Esophagus squamous epithelium (tissue), 5 donors: ENCODE data around the gene BMX. TPM values are rescaled to one million over a fixed set of nuclear protein-coding genes. Genes with fewer than 3 reads are reported as not detected.

ENCODE experiments used
- DNase-seq: peaks from one replicate; lab custom pipeline; 2025; lab: John Stamatoyannopoulos, UW
- H3K27ac ChIP-seq, 4 donors: fragments of 200-600 bp; sonication (generic); one replicate each; pipeline ENCODE4 v1.5.1; 2016 to 2019; ENCODE audit warnings: mild to moderate bottlenecking in 1 of 4
- H3K27me3 ChIP-seq, 4 donors: fragments of 200-600 bp; sonication (generic); 1 replicate in 3 of 4; 2 replicates in 1 of 4; pipeline versions ENCODE4 v1.5.1 to v1.6.0; 2017 to 2021; ENCODE audit warnings: antibody characterized with exemption in 1 of 4
- H3K36me3 ChIP-seq, 3 donors: fragments of 200-600 bp; sonication (generic); one replicate each; pipeline ENCODE4 v1.5.1; 2016 to 2019
- H3K4me1 ChIP-seq, 3 donors: fragments of 200-600 bp; sonication (generic); one replicate each; pipeline ENCODE4 v1.5.1; 2017 to 2019
- H3K4me3 ChIP-seq, 4 donors: fragments of 200-600 bp; sonication (generic); 1 replicate in 3 of 4; 2 replicates in 1 of 4; pipeline ENCODE4 v1.5.1; 2016 to 2019; ENCODE audit warnings: mild to moderate bottlenecking in 2 of 4, moderate library complexity in 1 of 4
- H3K9me3 ChIP-seq, 3 donors: fragments of 200-600 bp; sonication (generic); one replicate each; pipeline ENCODE4 v1.5.1; 2016 to 2019
- POLR2A ChIP-seq, 4 donors: fragments of 450-650 bp; IDR thresholded peaks; one replicate each; pipeline ENCODE4 v1.6.1; 2017; ENCODE audit warnings: antibody characterized with exemption in 4 of 4, mild to moderate bottlenecking in 4 of 4, moderate library complexity in 3 of 4
- WGBS, 2 donors: methylation state at CpG; one replicate each; pipeline ENCODE4 v1.1.5; 2018; 5-methylcytosine and 5-hydroxymethylcytosine counted together
- intact Hi-C: fragments of 100-400 bp; cut with DNase I; formaldehyde crosslinking; loops from one replicate; pipeline ENCODE4 v1.15.0; 2022
- total RNA-seq, 4 donors: library from RNA; depleted of rRNA; stranded (reverse); fragments of >200 nt; gene quantifications; one replicate each; pipeline ENCODE4 v1.1.0, GENCODE V29; 2016
- TF ChIP-seq, protein P1 (sequence below), 6 experiments: fragments of 450-650 bp in 4 of 6; fragments of 200-600 bp in 2 of 6; sonication (generic) in 2 of 6; IDR thresholded peaks; one replicate each; pipeline ENCODE4 v1.5.1; 2016 to 2019; ENCODE audit warnings: antibody characterized with exemption in 6 of 6, mild to moderate bottlenecking in 4 of 6, moderate library complexity in 4 of 6
- donor health status: DM: yes; HTN: yes; CAD: no.

BMX gene
- total RNA-seq, 4 donors from 2014 or later: 0.79 to 2.5 (median 1.2) TPM; not detected in 1

DNA sequence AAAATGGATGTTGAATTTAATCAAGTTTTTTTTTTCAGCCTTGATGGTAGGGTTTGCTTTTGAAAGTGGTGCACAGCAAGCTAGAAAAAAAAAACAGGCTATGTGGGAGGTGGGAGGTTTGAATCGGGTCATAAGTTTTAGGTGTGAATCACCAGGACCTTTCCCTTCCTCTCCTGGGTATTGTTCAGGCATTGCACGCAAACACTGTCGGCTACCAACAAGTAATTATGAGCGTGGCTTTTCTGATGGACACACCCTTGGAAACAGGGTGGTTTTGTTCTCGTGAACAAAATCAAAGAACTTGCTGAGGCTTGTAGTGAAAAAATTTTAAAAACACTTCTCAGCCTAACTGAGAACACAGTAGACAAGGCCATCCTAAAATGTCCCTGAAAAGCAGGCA lies 25.6 kb upstream of the BMX start:
- H3K4me3 ChIP-seq: no peak overlapping the region
- 23 to 24% methylated on average over 5 of the region's 5 CpGs for WGBS, 2 donors
- intact Hi-C loops: no loop called here
- H3K9me3 ChIP-seq: no peaks in the 10 kb centered on the region
- TF ChIP-seq, protein P1, sequence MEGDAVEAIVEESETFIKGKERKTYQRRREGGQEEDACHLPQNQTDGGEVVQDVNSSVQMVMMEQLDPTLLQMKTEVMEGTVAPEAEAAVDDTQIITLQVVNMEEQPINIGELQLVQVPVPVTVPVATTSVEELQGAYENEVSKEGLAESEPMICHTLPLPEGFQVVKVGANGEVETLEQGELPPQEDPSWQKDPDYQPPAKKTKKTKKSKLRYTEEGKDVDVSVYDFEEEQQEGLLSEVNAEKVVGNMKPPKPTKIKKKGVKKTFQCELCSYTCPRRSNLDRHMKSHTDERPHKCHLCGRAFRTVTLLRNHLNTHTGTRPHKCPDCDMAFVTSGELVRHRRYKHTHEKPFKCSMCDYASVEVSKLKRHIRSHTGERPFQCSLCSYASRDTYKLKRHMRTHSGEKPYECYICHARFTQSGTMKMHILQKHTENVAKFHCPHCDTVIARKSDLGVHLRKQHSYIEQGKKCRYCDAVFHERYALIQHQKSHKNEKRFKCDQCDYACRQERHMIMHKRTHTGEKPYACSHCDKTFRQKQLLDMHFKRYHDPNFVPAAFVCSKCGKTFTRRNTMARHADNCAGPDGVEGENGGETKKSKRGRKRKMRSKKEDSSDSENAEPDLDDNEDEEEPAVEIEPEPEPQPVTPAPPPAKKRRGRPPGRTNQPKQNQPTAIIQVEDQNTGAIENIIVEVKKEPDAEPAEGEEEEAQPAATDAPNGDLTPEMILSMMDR (IDR thresholded peaks at IDR 0.05): no peak
- no peak for TF ChIP-seq POLR2A (IDR thresholded peaks at IDR 0.05)
- peak overlapping the region; percentile 69 to 81 (median 80) for H3K27ac ChIP-seq
- no peak for DNase-seq
- peaks cover 0 to 26% (median 0%) of the 10 kb centered on the region in 3 donors for H3K4me1 ChIP-seq
- no peaks in the 10 kb centered on the region for H3K27me3 ChIP-seq
- peaks cover 0 to 13% (median 0%) of the 10 kb centered on the region in 3 donors for H3K36me3 ChIP-seq

DNA sequence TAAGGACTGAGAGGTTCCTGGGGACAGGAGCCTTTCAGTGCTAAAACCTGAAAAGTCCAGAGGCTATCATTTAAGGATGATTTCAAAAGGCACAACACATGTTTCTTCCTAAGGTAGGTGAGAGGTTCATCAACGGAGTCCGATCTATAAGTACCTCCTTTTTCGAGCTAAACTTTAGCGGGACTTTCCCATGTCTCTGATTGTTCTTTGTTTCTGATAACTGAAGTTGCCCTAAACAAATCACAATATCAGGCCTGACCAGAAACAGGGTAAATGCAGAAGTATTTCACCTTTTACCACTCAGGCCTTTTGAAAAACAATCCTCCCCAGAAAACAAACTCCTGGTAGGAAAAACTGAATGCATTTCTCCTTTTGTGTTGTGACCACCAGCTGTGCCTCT lies 25.1 kb upstream of the BMX start:
- no peak for DNase-seq
- H3K4me1 ChIP-seq: peaks cover 0 to 26% (median 0%) of the 10 kb centered on the region in 3 donors
- 74% methylated on average over 4 of the region's 4 CpGs; no CpG with 5 or more reads in 1 of the 2 donors for WGBS, 2 donors
- H3K27ac ChIP-seq: peak overlapping the region; percentile 69 to 81 (median 80)
- peaks cover 0 to 13% (median 0%) of the 10 kb centered on the region in 3 donors for H3K36me3 ChIP-seq
- H3K9me3 ChIP-seq: no peaks in the 10 kb centered on the region
- no peaks in the 10 kb centered on the region for H3K27me3 ChIP-seq
- TF ChIP-seq, protein P1 (IDR thresholded peaks at IDR 0.05): no peak
- no peak for TF ChIP-seq POLR2A (IDR thresholded peaks at IDR 0.05)
- no peak overlapping the region for H3K4me3 ChIP-seq
- intact Hi-C loops: no loop called here

DNA sequence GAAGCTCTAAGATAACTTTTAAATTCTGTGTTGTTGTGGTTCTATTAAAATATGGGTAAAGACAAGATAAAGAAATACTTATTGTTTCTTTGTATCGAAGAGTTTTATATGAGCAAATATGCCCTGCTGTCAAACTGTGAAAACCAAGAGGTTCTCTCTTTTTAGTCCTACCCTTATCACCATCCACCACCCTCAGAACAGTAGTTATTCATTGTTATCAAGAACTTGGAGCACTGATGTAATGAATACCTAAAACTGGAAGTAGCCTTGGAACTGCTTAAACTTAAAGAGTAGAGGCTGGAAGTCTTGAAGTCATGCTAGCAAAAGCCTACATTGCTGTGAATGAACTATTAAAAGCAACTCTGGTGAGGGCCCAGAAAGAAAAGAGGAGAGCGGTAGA lies 16.7 kb upstream of the BMX start:
- Histone ChIP-seq H3K36me3 (peaks cover 0 to 4% (median 0%) of the 10 kb centered on the region in 3 donors), H3K27me3 (no peaks in the 10 kb centered on the region), H3K4me1 (no peaks in the 10 kb centered on the region), H3K9me3 (no peaks in the 10 kb centered on the region), H3K4me3 (no peak overlapping the region), H3K27ac (no peak overlapping the region)
- no peak for DNase-seq
- intact Hi-C loops: no loop called here
- WGBS, 2 donors: 79% methylated on average over 2 of the region's 2 CpGs
- TF ChIP-seq POLR2A (IDR thresholded peaks at IDR 0.05): no peak

DNA sequence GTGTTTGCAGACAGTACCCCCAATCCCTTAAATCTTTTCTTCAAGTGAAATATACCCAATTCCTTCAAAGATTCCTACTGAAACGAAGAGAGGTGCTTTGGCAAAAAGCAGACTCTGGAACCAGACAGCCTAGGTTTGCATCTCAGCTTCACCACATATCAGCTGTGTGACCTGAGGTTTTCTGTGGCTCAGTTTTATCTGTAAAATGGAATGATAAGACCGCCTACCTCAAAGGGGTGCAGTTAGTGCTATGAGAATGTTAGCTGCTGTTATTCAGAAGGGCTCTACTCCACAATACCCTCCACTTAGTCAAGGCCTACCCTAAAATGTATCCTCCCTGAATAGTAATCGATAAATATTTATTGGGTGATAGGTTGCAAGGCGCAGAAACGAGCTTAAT lies 8.1 kb upstream of the BMX start:
- H3K27ac ChIP-seq: peak overlapping the region; percentile 80 to 85 (median 83)
- no peak for TF ChIP-seq POLR2A (IDR thresholded peaks at IDR 0.05)
- TF ChIP-seq, protein P1 (IDR thresholded peaks at IDR 0.05): no peak
- no peaks in the 10 kb centered on the region for H3K27me3 ChIP-seq
- WGBS, 2 donors: 54 to 74% methylated on average over 3 to 5 of the region's 5 CpGs
- intact Hi-C loops: no loop called here
- DNase-seq: no peak
- no peaks in the 10 kb centered on the region for H3K9me3 ChIP-seq
- peaks cover 0 to 7% (median 0%) of the 10 kb centered on the region in 3 donors for H3K36me3 ChIP-seq
- peak overlapping the region; percentile 37 to 66 (median 51) for H3K4me3 ChIP-seq
- H3K4me1 ChIP-seq: peaks cover 0 to 30% (median 5%) of the 10 kb centered on the region in 3 donors

DNA sequence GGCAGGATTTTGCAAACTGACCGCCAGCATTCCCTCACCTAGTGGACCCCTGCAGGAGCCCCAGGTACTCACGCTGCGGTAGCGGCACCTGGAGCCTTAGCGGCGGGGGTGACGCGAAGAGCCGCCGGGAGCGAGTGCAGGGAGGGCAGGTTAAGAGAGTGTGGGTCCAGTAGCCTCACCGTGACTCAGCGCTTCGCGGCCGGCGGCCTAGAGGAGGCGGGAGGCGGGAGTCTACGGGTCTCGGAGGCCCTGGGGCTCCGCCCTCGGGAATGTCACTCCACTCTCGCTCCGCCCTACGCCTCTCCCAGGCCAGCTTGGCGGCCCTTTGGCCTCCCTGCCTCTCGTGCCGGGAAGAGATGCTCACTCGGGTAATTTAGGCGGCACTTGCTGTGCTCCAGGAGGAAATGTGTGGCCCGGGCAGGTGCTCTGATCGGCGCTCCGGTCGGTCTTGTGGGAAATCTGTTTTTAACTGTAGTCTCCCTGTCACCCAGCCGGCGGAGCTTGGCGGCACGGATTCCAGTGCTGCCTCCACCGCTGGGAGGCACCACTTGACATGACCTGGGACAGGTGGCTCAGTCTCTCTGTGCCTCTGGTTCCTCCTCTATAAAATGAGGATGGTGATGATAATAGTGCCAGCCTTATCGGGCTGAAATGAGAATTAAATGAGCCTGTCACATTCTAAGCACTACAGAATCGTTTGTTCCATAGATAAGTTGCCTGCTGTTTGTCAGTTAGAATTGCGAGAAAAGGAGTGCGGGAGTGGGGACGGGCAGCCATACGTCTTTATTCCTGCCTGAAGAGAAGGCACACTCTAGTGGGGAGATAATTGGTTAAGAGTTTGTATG lies 7.3 kb upstream of the BMX start, which contains the start of gene PIR:
PIR (minus strand) TSS at position 216 of the 845 bp plus-strand sequence. CDS start 2,076 bp downstream, outside the sequence.
- intact Hi-C loops: no loop called here
- 31 to 36% methylated on average over 6 to 23 of the region's 47 CpGs for WGBS, 2 donors
- H3K36me3 ChIP-seq: peaks cover 0 to 7% (median 0%) of the 10 kb centered on the region in 3 donors
- peaks cover 0 to 34% (median 5%) of the 10 kb centered on the region in 3 donors for H3K4me1 ChIP-seq
- H3K4me3 ChIP-seq: peak within 1 kb of the TSS; percentile 37 to 66 (median 51)
- DNase-seq: no peak
- H3K27me3 ChIP-seq: no peaks in the 10 kb centered on the region
- peak in 2 of 4 donors; percentile 42 to 71 for TF ChIP-seq POLR2A (IDR thresholded peaks at IDR 0.05)
- TF ChIP-seq, protein P1 (IDR thresholded peaks at IDR 0.05): peak in 5 of 6 experiments; percentile 15 to 45 (median 20)
- H3K27ac ChIP-seq: peak within 1 kb of the TSS; percentile 80 to 85 (median 83)
- H3K9me3 ChIP-seq: no peaks in the 10 kb centered on the region
